HepG2 (cell line): ENCODE results near the gene KCNK7. TPM values are rescaled to one million over a fixed set of nuclear protein-coding genes. Genes with fewer than 3 reads are reported as not detected.

Source experiments
- ZNF318 ChIP-seq: sonication (generic); formaldehyde crosslinking; IDR thresholded peaks from 2 replicates; pipeline ENCODE4 v1.4.0; 2020; ENCODE audit warnings: mild to moderate bottlenecking, missing genetic modification reagents
- polyA plus RNA-seq, 8 experiments: library from polyadenylated mRNA; depleted of rRNA in 3 of 8; stranded (reverse) in 7 of 8; unstranded in 1 of 8; fragments of >200 nt; fragmentation: Illumina TruSeq in 4 of 8; extraction: Trizol in 4 of 8; gene quantifications; 2 replicates each; pipeline versions ENCODE4 v1.2.1 to v1.2.3, GENCODE V29; 2011 to 2016; ENCODE audit warnings: low read depth in 4 of 8, missing spikeins in 1 of 8, mixed read lengths in 1 of 8; ENCODE audit not compliant: insufficient read depth in 1 of 8
- total RNA-seq, 5 experiments: library from RNA; depleted of rRNA; stranded (reverse); fragments of >200 nt; fragmentation: Illumina TruSeq; extraction: Trizol; gene quantifications; 2 replicates each; pipeline ENCODE4 v1.2.3, GENCODE V29; 2016; ENCODE audit warnings: low read depth in 1 of 5

The KCNK7 gene
- total and polyA plus RNA-seq, 2 of the 13 experiments (the other 11 are each of a cell fraction or from before 2014, with no cell fraction given), result 0.11 TPM; not detected in 1

DNA sequence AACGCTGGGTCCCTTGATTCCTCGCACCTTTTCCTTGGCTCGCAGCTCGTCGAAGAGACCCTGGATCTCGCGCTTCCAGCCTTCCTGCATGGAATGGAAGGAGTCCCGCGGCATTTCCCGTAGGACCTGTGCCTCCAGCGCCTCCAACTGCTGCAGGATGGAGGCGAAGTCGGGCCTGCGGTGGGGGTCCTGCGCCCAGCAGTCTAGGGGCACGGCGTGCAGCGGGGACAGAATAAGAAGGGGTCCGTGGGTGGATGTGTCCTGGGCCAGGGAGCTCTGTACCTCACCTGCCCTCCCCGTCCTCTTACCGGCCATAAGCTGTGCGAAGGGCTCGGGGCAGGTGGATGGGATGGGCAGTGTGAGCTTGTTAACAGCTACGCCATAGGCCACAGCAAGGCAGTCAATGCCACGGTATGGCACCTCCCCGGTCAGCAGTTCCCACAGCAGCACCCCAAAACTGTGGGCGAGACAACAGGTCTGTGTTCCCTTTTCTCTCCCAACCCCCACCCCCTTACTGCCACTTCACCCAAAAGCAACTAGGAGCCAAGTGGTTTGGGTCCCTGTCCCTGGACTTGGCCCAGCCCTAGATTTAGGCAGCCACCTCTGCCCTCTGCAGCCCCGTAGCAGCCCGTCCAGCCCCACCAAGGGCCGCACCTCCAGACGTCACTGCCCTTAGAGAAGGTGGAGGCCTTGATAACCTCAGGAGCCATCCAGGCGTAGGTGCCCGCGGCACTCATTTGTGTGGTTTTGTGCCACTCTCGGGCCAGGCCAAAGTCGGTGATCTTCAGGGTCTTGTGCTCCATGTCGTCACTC is 12.2 kb upstream of the KCNK7 start (continued):
- TF ChIP-seq ZNF318 (CRISPR knock-in tag), result no peak
